Glutamatergic neuron (in vitro differentiated cells): ENCODE data around the gene PIGU. TPM values are rescaled to one million over a fixed set of nuclear protein-coding genes. Genes with fewer than 3 reads are reported as not detected.

ENCODE experiments used
- DNase-seq: peaks from one replicate; pipeline ENCODE4 v3.0.0; 2022
- H3K27ac Mint-ChIP-seq: one replicate; pipeline ENCODE4 v1.8.0; 2020; ENCODE audit warnings: mild to moderate bottlenecking, mixed read lengths, inconsistent platforms; ENCODE audit not compliant: unreplicated experiment
- H3K27me3 Mint-ChIP-seq: one replicate; pipeline ENCODE4 v1.8.0; 2020; ENCODE audit warnings: mild to moderate bottlenecking, moderate library complexity, mixed read lengths, inconsistent platforms; ENCODE audit not compliant: unreplicated experiment
- H3K36me3 Mint-ChIP-seq: one replicate; pipeline ENCODE4 v1.8.0; 2020; ENCODE audit warnings: mild to moderate bottlenecking, mixed read lengths, inconsistent platforms; ENCODE audit not compliant: unreplicated experiment
- H3K4me1 Mint-ChIP-seq: one replicate; pipeline ENCODE4 v1.8.0; 2020; ENCODE audit warnings: mild to moderate bottlenecking, low read depth, mixed read lengths, inconsistent platforms; ENCODE audit not compliant: unreplicated experiment
- H3K4me3 Mint-ChIP-seq: one replicate; pipeline ENCODE4 v1.8.0; 2020; ENCODE audit warnings: mild to moderate bottlenecking, mixed read lengths, inconsistent platforms; ENCODE audit not compliant: unreplicated experiment
- H3K9me3 Mint-ChIP-seq: one replicate; pipeline ENCODE4 v1.8.0; 2020; ENCODE audit warnings: mild to moderate bottlenecking, moderate library complexity, mixed read lengths, inconsistent platforms; ENCODE audit not compliant: unreplicated experiment
- total RNA-seq: library from RNA; stranded (reverse); fragmentation: NEBNext Ultra II Directional; extraction: Animal tissue kit (Norgen Biotek cat#: 25700); gene quantifications from one replicate; pipeline ENCODE4 v1.2.1, GENCODE V29; 2021; ENCODE audit not compliant: unreplicated experiment
- TF ChIP-seq, protein P1 (sequence below): fragments of 200-600 bp; sonication (generic); IDR thresholded peaks from one replicate; pipeline ENCODE4 v1.5.0; 2021; ENCODE audit not compliant: partially characterized antibody, unreplicated experiment

PIGU gene
- total RNA-seq, 1 donor from 2014 or later: 19.4 TPM

DNA sequence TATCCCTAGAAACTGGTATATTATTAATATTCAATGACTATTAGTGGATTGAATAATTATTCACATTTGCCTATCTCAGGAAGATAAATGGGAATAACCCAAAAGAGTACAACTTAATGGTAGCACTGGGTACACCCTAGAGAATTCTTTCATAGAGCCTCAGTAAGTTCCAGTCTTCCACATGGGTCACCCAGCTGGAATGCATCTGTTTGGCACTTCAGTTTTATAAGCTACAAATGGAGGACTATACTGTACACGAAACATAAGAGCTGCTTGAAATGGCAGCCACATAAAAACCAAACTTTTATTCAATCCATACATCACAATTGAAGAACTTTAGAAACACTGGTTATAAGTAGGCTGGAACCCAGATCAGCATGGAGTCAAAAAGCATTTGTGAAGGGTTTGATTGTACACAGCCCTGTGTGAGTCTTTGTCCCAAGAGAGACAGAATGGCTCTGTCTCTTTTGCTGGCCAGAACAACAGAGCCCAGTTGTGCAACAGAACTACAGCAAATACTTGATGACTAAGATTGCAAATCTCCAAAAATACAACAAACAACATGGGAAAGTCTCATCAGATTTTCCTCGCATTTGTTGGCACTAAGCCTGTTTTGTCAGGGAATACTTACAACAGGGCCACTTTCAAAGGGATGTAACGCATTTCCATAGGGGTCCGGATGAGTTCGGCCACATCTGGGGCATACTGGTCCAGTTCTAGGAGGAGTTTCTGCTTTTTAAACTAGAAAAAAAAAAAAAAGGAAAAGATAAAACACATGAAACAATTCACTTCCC is 39.5 kb downstream of the PIGU start:
- Mint-ChIP-seq H3K4me3 (no peak overlapping the region), H3K27ac (no peak overlapping the region), H3K36me3 (no peaks in the 10 kb centered on the region), H3K27me3 (no peaks in the 10 kb centered on the region), H3K9me3 (no peaks in the 10 kb centered on the region), H3K4me1 (no peaks in the 10 kb centered on the region)
- TF ChIP-seq, protein P1, sequence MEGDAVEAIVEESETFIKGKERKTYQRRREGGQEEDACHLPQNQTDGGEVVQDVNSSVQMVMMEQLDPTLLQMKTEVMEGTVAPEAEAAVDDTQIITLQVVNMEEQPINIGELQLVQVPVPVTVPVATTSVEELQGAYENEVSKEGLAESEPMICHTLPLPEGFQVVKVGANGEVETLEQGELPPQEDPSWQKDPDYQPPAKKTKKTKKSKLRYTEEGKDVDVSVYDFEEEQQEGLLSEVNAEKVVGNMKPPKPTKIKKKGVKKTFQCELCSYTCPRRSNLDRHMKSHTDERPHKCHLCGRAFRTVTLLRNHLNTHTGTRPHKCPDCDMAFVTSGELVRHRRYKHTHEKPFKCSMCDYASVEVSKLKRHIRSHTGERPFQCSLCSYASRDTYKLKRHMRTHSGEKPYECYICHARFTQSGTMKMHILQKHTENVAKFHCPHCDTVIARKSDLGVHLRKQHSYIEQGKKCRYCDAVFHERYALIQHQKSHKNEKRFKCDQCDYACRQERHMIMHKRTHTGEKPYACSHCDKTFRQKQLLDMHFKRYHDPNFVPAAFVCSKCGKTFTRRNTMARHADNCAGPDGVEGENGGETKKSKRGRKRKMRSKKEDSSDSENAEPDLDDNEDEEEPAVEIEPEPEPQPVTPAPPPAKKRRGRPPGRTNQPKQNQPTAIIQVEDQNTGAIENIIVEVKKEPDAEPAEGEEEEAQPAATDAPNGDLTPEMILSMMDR: no peak
- no peak for DNase-seq

GRCh38 chr20:34636648-34637047 is 40.2 kb downstream of the PIGU start:
- TF ChIP-seq, protein P1: no peak
- H3K36me3 Mint-ChIP-seq: no peaks in the 10 kb centered on the region
- no peak overlapping the region for H3K4me3 Mint-ChIP-seq
- H3K9me3 Mint-ChIP-seq: no peaks in the 10 kb centered on the region
- H3K27me3 Mint-ChIP-seq: no peaks in the 10 kb centered on the region
- no peak overlapping the region for H3K27ac Mint-ChIP-seq
- H3K4me1 Mint-ChIP-seq: no peaks in the 10 kb centered on the region
- DNase-seq: no peak

DNA sequence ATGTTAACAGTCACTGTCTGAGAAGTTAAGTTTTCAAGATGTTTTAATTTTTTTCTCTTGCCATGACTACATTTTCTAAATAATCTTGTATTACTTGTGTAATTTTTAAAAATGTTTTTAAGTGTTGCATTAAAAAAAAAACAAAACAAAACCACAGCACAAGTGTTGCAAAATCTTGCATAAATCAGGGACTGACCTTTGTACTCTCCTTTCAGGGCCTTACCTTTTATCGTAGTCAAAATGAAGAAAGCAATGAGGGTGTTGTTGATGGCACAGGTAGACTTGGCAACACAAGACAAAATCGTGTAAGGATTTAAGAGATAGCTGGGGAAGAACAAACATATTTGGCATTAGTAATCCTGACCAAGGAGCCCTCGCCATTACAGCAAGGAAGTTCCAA is 42.5 kb downstream of the PIGU start:
- TF ChIP-seq, protein P1: no peak
- H3K27ac Mint-ChIP-seq: no peak overlapping the region
- no peak for DNase-seq
- no peaks in the 10 kb centered on the region for H3K9me3 Mint-ChIP-seq
- no peak overlapping the region for H3K4me3 Mint-ChIP-seq
- H3K36me3 Mint-ChIP-seq: no peaks in the 10 kb centered on the region
- no peaks in the 10 kb centered on the region for H3K27me3 Mint-ChIP-seq
- H3K4me1 Mint-ChIP-seq: no peaks in the 10 kb centered on the region

DNA sequence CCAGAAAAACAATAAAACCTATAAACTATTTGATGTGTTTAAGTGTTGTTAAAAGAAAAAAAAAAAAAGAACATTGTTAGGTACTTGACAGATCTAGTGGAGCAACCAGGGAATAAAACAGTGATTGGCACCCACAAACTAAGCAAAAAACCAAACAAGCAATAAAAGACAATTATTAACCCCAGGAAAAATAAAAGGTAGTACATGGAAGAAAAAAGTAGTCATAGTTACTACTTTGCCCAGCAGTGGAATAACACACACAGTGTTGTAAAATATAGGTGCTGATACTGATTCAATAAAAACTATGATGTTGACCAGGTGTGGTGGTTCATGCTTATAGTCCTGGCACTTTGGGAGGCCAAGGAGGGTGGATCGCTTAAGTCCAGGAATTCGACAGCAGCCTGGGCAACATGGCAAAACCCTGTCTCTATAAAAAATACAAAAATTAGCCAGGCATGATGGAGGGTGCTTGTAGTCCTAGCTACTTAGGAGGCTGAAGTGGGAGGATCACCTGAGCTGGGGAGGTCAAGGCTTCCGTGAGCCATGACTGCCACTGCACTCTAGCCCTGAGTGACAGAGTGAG is 43.9 kb downstream of the PIGU start:
- Mint-ChIP-seq H3K4me1 (no peaks in the 10 kb centered on the region), H3K36me3 (no peaks in the 10 kb centered on the region), H3K4me3 (no peak overlapping the region), H3K9me3 (no peaks in the 10 kb centered on the region), H3K27ac (no peak overlapping the region), H3K27me3 (no peaks in the 10 kb centered on the region)
- TF ChIP-seq, protein P1: no peak
- DNase-seq: no peak

DNA sequence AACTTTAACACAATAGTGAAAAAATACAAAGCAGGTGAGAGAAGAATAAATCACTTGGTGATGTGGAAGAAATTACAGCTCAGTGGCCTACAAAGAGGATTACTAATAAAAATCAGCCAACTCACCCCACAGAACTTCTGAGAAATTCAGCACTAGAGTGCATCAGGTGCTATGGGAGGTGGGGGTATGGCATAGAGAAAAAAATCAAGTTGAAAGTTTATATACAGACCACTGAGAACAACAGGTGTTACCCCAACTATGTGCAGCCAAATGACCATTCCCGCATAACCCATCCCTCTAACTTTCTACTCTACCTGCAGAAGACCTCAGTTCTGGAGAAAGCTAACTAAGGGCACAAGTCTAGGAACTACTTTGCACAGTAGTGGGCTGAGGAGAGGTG is 47.0 kb downstream of the PIGU start:
- H3K9me3 Mint-ChIP-seq: no peaks in the 10 kb centered on the region
- no peaks in the 10 kb centered on the region for H3K4me1 Mint-ChIP-seq
- H3K27ac Mint-ChIP-seq: no peak overlapping the region

More for the DNA sequence above, 47.0 kb downstream of the PIGU start:
- TF ChIP-seq, protein P1: no peak
- Mint-ChIP-seq H3K36me3 (no peaks in the 10 kb centered on the region), H3K4me3 (no peak overlapping the region), H3K27me3 (no peaks in the 10 kb centered on the region)
- no peak for DNase-seq
